Amniotic stem cell (primary cell): ENCODE results near the gene LRTM1.

ENCODE experiments used
- DNase-seq: peaks from one replicate; lab custom pipeline; 2025; lab: John Stamatoyannopoulos, UW

Gene LRTM1

DNA sequence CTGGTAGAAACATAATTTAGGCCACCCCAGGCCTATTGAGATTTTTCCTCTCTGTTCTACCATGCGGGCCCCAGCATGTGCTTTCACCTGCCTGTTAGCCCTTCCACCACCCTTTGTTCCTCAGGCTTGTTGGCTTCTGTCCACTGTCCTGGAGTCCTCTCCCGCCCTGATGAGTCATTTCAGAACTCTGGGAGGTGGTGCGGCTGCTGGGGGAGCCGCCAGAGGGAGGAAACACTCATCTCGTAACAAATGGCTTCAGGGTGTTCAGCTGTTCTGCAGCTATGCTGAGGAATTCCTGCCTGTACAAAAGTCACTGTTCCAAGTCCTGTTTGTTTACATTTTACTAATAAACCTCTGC, 36.3 kb downstream of the LRTM1 start:
- DNase-seq: peak; percentile 96

DNA sequence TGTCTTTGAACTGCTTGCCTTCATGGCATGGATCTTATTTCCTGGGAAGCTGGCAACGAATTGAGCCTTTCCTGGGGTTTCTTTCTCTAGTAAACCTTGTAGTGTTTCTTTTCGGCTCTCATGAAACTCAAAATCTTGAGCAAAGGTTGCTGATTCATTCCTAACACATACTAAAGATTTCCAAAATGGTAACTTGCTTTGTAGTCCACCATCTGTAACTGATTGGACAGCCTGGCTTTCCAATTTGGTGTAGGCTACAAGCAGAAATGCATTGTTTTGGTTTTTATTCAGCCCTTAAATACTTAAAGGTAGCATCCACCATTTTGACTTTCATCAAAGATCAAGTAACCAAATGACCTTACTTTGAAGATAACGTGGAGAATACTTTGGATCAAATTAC, 38.1 kb downstream of the LRTM1 start:
- no peak for DNase-seq

DNA sequence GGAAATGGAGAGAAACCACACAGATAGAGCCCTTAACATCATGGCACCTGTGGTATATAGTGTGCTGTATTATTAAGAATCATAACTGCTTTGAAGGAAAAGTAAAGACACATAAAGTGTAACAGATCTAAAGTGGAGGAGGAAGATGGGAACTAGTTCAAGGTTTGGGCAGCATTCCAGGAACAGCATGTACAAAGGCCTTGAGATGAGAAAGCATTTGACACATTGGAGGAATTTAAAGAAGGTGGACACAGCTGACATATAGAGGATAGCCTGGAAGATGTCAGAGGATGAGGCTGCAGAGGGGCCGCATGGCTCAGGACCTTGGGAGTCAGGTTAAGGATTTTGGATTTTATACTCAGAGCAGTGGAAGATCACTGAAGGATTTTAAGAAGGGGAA, 39.0 kb downstream of the LRTM1 start:
- DNase-seq: no peak

DNA sequence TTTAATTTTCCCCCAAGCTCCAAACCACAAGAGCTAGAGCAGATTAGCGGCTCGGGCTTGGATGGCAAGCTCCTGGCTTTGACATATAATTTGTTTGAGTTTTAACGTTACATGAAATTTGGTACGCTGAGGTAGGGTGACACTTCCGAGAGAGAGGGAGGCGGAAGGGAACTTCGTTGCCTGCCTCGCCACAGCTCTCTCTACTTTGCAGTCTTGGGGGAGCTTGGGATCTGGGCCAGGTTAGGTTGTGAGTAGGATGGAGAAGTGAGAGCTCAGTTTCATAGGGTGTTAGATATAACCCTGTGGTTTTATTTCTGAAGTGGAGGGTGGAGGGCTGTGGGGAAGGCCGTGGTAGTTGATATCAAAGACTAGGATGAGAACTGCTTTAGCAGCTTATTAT, 39.7 kb downstream of the LRTM1 start:
- DNase-seq: no peak

DNA sequence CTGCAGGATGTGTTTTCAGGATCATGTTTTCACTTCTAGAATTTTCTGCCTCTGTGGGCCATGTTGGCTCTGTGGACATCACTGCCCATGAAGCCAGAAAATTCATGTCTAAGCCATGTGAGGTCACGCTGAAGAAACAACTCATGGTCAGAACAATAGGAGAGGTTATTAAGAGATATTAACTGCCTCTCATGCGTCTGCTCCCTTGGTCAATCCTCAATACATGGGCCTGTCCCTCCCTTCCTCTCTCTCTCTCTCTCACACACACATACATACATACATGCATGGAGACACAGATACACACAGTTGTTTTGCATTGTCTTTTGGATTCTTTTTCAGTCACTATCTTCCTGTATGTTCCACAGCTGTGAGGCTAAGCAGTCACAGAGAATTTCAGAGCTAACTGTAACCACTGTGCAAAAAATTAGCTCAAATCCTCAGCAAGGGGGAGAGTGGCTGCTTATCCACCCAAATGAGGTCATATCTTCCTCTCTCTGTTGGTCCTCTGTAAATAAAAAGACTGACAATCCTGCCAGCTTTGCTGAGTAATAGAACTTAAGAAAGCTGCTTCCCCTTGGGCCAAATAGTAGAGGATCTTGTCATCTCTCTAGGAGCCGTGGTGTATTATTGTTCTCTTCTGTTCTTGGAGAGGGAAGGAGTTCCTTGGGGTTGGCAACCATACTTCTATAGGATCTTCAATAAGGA, 45.6 kb downstream of the LRTM1 start:
- DNase-seq: peak; percentile 95

DNA sequence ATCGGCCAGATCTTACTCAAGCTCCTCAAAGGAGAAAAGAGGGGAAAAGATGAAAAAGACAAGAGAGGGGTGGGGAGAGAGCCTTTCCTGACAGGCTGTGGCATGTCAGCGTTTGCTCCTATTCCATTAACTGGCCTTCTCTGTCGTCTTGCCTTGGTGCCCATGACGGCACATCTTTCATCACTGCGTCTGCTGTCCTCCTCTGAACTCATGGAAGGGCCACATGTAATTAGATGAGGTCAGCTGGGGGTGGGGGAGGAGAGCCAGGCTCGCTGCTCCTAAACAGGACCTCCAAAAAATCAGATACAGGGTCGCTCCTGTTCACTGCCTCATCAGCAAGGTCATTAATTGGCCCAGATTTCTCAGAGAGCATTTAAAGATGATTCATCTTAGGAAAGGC, 49.7 kb downstream of the LRTM1 start:
- DNase-seq: no peak

DNA sequence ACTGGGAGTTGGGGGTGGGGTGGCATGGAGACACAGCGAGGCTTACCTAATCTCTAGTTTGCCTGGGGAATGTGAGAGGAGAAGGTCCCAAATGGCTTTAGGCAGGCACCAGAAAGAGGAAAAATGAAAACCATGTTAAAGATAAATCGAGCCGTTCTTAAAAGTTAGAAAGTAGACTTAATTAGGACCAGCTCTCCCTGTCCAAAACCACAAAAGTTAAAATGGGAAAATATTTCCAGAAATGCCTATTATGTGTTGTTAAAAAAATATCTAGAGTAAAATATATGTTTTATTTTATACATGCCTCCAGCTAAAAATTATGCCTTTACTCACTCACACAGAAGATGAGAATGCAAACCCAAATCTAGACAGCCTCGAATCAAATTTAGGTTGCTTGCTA, 50.1 kb downstream of the LRTM1 start:
- no peak for DNase-seq

DNA sequence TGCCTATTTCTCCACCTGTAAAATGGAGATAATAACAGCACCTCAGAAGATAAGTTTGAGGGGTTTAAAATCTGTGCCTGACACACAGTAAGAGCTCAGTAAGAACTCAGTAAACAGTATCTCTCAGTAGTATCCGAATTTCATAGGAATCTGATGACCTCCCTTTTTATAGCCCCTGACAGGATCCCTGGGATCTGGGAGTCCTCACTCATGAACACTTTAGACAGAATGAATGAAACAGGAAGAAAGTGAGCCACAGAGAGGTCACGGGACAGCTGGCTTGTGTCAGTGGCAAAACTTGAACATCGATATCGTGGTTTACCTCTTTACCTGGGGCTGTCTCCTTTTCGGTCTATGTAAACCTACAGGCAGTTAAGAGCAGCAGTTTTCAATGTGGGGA, 51.2 kb downstream of the LRTM1 start:
- DNase-seq: no peak

DNA sequence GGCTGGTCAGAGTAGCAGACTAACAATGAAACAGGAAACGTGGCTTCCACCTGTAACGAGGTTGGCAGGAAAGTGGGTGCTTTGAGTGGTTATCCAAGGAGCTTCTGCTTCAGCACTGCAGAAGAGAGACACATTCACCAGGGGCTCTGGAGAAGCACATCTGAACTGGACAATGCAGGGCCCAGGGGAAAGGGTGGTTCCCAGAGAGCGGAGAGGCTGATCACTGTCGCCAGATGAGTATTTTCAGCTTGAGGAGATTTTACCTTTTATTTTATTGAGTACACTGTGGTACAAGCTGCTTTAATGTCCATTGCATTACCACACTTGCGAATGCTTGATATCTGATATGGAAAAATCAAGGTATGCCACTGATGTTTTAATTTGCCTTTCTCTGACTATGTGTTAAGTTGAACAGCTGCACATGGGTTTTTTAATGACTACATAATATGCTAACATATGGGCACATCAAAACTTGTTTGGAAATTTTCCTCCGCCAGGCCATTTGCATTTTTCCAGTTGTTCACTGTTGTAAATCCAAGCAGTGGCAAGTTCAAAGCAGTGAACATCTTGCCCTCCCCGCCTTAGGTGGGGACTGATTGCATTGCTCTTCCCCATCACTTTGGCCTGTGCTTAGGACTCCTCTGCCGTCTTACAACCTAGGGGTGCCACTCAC, 52.1 kb downstream of the LRTM1 start:
- DNase-seq: no peak

DNA sequence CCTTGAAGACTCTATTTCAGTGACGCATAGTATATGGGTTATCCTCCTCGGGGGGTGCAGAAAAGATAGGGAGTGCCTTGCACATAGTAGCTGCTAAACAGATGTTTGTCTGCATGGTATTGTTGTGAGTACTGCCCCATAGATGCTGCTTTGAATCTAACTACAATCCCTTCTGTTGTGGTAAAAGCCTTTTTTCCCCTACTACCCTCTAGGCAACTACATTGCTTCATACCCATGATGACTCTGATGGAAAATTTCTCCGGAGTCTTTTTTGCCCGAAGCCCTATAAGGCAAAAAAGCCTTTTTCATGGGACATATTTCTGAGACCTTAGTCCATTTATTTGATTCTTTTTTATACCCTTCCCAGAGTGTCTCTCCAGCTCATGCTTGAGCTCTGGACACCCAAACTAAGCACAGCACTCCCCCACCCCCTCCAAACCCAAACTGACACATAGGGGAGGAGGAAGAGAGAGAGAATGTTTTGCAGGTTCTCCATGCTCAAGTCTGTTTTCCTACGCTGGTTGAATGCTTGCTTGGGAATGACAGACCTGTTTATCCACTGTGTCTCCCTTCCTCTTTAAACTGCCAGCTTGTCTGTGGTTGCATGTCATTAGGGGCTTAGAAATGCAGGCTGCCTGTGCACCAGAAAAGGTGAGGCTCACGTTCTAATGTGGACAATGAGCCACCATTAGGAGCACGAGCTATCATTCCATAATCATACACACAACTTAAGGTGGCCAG, 52.9 kb downstream of the LRTM1 start:
- no peak for DNase-seq

DNA sequence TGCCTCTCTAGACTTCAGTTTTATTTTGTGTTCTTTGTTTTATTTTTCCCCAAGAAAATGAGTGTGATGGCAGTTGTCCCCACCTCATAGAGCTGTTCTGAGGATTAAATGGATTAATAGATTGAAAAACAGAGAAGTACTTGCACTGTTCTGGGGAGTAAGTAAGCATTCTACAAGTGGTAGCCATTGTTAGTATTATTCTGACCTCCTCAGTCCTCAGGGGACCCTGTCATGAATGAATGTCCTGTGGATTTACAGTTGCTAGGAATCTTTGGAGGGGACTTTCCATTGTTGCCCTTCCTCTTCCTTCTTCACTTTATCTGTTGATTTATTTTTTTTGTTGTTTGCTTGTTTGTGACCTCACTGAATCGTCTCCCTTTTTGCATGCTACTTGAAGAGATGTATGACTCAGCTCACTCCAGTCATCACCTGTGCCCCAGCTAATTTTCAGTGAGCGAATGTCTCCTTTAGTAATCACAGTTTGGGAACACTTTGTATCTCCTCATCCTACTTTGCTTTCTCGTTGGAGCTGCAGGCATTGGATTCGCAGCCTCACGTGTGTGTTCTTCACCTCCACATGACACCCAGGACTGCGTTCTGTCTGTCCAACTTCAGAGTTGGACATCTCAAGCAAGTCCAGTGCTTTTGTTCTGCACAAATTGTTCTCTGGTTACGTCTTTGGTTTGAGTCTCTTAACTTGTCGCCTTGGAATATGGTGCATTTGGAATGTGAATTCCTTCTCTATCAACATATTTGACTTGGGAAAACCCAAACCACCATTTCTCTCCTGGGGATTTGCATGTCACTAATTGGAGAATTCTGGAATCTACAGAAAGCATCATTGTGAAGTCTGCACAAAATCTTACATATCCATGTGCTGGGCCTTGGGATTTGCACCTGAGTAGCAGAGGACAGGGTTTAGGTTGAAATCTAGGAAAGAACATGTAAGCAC, 54.5 kb downstream of the LRTM1 start:
- no peak for DNase-seq

DNA sequence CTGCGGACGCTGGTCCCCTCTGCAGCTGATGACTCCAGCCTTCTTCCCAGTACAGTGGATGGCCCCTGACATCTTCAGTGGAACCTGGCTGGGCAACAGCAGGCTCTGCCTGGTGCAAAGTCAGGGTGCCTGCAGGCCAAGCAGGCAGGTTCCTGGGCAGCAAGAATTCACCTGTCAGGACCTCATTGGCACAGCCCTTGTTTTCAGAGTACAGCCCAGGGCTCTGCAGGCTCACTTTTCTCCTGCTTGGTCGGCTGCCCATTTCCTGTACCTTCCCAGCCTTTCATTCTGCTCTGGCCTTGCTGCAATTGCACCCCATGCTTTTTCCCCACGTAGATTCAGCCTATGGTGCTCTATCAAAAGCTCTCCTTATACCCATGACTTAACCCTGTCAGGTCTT, 56.0 kb downstream of the LRTM1 start:
- no peak for DNase-seq

DNA sequence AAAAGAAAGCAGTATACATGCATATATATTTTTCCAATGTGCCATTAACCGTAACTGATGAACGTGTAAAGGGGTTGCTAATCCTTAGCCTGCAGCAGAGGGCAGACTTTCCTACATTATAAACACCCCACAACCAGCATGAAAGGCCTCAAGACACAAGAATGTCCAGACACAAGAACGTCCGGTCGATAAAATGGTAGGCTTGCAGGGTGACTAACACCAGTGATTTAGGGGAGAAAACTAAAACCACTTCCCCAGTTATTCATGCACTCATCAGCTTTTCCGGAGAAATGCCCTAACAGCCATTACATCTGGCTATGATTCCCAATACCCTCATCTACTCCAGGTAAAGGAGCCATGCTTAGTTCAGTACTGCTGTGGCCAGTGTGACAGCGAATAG, 57.4 kb downstream of the LRTM1 start:
- DNase-seq: peak; percentile 86
